ENCODE measurements around the gene PARD3.

Gene PARD3

GRCh38 chr10:34262985-34263384 is 552.1 kb downstream of the PARD3 start:
- no peak overlapping the region for H3K27ac ChIP-seq (ENCODE audit: poor library complexity, severe bottlenecking)
- TF ChIP-seq, protein P1, sequence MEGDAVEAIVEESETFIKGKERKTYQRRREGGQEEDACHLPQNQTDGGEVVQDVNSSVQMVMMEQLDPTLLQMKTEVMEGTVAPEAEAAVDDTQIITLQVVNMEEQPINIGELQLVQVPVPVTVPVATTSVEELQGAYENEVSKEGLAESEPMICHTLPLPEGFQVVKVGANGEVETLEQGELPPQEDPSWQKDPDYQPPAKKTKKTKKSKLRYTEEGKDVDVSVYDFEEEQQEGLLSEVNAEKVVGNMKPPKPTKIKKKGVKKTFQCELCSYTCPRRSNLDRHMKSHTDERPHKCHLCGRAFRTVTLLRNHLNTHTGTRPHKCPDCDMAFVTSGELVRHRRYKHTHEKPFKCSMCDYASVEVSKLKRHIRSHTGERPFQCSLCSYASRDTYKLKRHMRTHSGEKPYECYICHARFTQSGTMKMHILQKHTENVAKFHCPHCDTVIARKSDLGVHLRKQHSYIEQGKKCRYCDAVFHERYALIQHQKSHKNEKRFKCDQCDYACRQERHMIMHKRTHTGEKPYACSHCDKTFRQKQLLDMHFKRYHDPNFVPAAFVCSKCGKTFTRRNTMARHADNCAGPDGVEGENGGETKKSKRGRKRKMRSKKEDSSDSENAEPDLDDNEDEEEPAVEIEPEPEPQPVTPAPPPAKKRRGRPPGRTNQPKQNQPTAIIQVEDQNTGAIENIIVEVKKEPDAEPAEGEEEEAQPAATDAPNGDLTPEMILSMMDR (IDR thresholded peaks at IDR 0.05; ENCODE audit: poor library complexity, severe bottlenecking): no peak
- no peak overlapping the region for H3K4me3 ChIP-seq (ENCODE audit: severe bottlenecking)
- H3K9me3 ChIP-seq (ENCODE audit: severe bottlenecking): no peaks in the 10 kb centered on the region
- no peaks in the 10 kb centered on the region; the same call in 1 of the 2 replicates for H3K36me3 ChIP-seq (ENCODE audit: low read depth)
- no peaks in the 10 kb centered on the region for H3K4me1 ChIP-seq (ENCODE audit: insufficient read depth, poor library complexity, severe bottlenecking)
- no peaks in the 10 kb centered on the region for H3K27me3 ChIP-seq (ENCODE audit: insufficient read depth, poor library complexity, severe bottlenecking)
- DNase-seq (ENCODE audit: low spot score) (no peak), ATAC-seq (ENCODE audit: low read depth) (no peak)

DNA sequence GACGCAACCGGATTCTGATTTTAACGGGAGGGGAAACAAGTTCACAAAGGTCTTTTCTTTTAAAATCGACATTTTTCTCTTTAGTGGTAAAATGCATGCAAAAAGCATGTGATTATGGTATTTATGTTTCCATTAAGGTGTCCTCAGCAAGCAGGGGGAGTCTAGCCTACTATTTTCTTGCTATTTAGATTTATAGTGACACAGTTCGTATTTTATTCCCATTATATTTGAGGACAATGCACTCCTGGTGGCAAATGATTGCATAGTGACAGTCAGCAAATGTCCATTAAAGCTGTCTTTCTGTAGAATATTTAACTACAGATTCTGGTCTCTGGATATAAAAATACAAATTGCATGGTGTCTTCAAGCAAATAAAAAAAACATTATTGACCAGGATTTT is 554.2 kb downstream of the PARD3 start:
- H3K4me1 ChIP-seq (ENCODE audit: insufficient read depth, poor library complexity, severe bottlenecking): no peaks in the 10 kb centered on the region
- no peak overlapping the region for H3K4me3 ChIP-seq (ENCODE audit: severe bottlenecking)

GRCh38 chr10:34256216-34256615 is 558.9 kb downstream of the PARD3 start:
- no peak for DNase-seq (ENCODE audit: low spot score)
- no peaks in the 10 kb centered on the region for H3K9me3 ChIP-seq (ENCODE audit: severe bottlenecking)
- peaks cover 17% of the 10 kb centered on the region for H3K4me1 ChIP-seq (ENCODE audit: insufficient read depth, poor library complexity, severe bottlenecking)
- TF ChIP-seq, protein P1 (IDR thresholded peaks at IDR 0.05; ENCODE audit: poor library complexity, severe bottlenecking): no peak
- no peak for ATAC-seq (ENCODE audit: low read depth)
- no peak overlapping the region for H3K27ac ChIP-seq (ENCODE audit: poor library complexity, severe bottlenecking)
- H3K4me3 ChIP-seq (ENCODE audit: severe bottlenecking): no peak overlapping the region
- H3K36me3 ChIP-seq (ENCODE audit: low read depth): no peaks in the 10 kb centered on the region
- no peaks in the 10 kb centered on the region for H3K27me3 ChIP-seq (ENCODE audit: insufficient read depth, poor library complexity, severe bottlenecking)

More for the DNA sequence above, 554.2 kb downstream of the PARD3 start:
- ATAC-seq (ENCODE audit: low read depth) (no peak), DNase-seq (ENCODE audit: low spot score) (no peak)
- TF ChIP-seq, protein P1 (IDR thresholded peaks at IDR 0.05; ENCODE audit: poor library complexity, severe bottlenecking): no peak
- Histone ChIP-seq H3K9me3 (ENCODE audit: severe bottlenecking) (no peaks in the 10 kb centered on the region), H3K27me3 (ENCODE audit: insufficient read depth, poor library complexity, severe bottlenecking) (no peaks in the 10 kb centered on the region), H3K36me3 (ENCODE audit: low read depth) (no peaks in the 10 kb centered on the region), H3K27ac (ENCODE audit: poor library complexity, severe bottlenecking) (no peak overlapping the region)

DNA sequence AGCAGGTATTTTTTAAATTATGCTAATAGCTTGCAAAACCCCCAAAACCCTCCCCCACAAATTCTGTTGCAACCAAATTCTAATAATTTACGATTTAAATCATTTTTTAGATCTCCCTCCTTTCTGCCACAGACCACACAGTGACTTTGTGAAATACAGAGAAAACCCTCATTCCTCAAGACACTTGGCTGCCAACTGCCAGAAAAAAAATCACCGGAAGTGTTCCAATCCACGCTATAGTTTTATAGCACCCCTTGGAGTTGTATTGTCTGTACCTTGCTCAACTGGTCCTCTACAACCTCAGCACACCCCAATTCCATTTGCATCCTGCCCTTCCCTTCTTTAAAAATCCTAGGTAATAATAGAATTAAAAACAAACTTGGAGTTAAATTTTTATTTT is 560.1 kb downstream of the PARD3 start:
- Histone ChIP-seq H3K4me1 (ENCODE audit: insufficient read depth, poor library complexity, severe bottlenecking) (peaks cover 17% of the 10 kb centered on the region), H3K27ac (ENCODE audit: poor library complexity, severe bottlenecking) (peak overlapping the region; percentile 82), H3K36me3 (ENCODE audit: low read depth) (no peaks in the 10 kb centered on the region), H3K27me3 (ENCODE audit: insufficient read depth, poor library complexity, severe bottlenecking) (no peaks in the 10 kb centered on the region), H3K4me3 (ENCODE audit: severe bottlenecking) (no peak overlapping the region), H3K9me3 (ENCODE audit: severe bottlenecking) (no peaks in the 10 kb centered on the region)
- ATAC-seq (ENCODE audit: low read depth) (peak; percentile 32; the same call in 2 of the 3 replicates), DNase-seq (ENCODE audit: low spot score) (no peak)
- TF ChIP-seq, protein P1 (IDR thresholded peaks at IDR 0.05; ENCODE audit: poor library complexity, severe bottlenecking): no peak

DNA sequence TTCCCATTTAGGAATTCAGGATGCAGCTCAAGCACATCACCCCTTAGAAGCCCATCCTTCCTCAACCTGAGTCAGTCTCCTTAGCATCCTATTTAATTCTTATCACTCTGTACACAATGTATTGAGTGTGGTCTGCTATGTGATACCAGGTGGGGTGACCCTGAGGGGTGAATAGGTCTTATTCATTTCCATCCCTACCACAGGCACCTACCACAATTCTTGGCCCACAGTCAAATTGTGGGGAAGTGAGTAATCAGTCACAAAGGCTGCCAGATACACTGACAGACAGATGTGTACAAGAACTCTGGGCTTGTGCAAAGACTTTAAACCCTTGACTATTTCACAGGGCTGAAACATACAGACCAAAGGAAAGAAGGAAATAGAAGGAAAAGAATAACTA is 560.5 kb downstream of the PARD3 start:
- H3K4me3 ChIP-seq (ENCODE audit: severe bottlenecking): no peak overlapping the region
- no peaks in the 10 kb centered on the region for H3K9me3 ChIP-seq (ENCODE audit: severe bottlenecking)
- TF ChIP-seq, protein P1 (IDR thresholded peaks at IDR 0.05; ENCODE audit: poor library complexity, severe bottlenecking): no peak
- no peaks in the 10 kb centered on the region for H3K27me3 ChIP-seq (ENCODE audit: insufficient read depth, poor library complexity, severe bottlenecking)
- DNase-seq (ENCODE audit: low spot score): peak; percentile 78
- ATAC-seq (ENCODE audit: low read depth): peak; percentile 96
- no peaks in the 10 kb centered on the region for H3K36me3 ChIP-seq (ENCODE audit: low read depth)
- H3K27ac ChIP-seq (ENCODE audit: poor library complexity, severe bottlenecking): peak overlapping the region; percentile 82
- H3K4me1 ChIP-seq (ENCODE audit: insufficient read depth, poor library complexity, severe bottlenecking): peaks cover 17% of the 10 kb centered on the region
